GM18951 (cell line): ENCODE measurements around the gene HIP1.
"Not testable (repeated sequence)": the region's sequence is repeated elsewhere in the genome, so short reads cannot be mapped to it uniquely, and the experiment has no call there.

Experiments
- POLR2A ChIP-seq: IDR thresholded peaks from 4 replicates; pipeline ENCODE4 v1.6.1; 2011; ENCODE audit warnings: mild to moderate bottlenecking; ENCODE audit not compliant: insufficient read length, insufficient read depth; ENCODE audit errors: extremely low read depth
- in situ Hi-C: fragments of 300-500 bp; cut with MboI; formaldehyde crosslinking; loops from one replicate; pipeline ENCODE4 v1.12.0; 2022; ENCODE audit warnings: low sequenced_read_pairs, mixed read lengths, inconsistent platforms; ENCODE audit not compliant: unreplicated experiment

Gene HIP1

GRCh38 chr7:75690121-75690523 is 48.6 kb downstream of the HIP1 start:
- in situ Hi-C loops = no loop called here
- no peak for TF ChIP-seq POLR2A

GRCh38 chr7:75689246-75690099 is 49.3 kb downstream of the HIP1 start:
- in situ Hi-C loops = no loop called here

GRCh38 chr7:75688200-75689136 is 50.3 kb downstream of the HIP1 start:
- no peak for TF ChIP-seq POLR2A
- in situ Hi-C loops = no loop called here

More at GRCh38 chr7:75689246-75690099, 49.3 kb downstream of the HIP1 start:
- TF ChIP-seq POLR2A = no peak

- in situ Hi-C loops = no loop called here
- no peak for TF ChIP-seq POLR2A
These were observed 51.3 kb downstream of the HIP1 start for GRCh38 chr7:75687246-75688088.

GRCh38 chr7:75686551-75686950 is 52.2 kb downstream of the HIP1 start:
- in situ Hi-C loops = no loop called here
- TF ChIP-seq POLR2A = no peak

GRCh38 chr7:75682052-75682451 is 56.7 kb downstream of the HIP1 start:
- in situ Hi-C loops = not testable (repeated sequence)

GRCh38 chr7:75679060-75679459 is 59.7 kb downstream of the HIP1 start:
- TF ChIP-seq POLR2A = no peak
- in situ Hi-C loops = no loop called here

GRCh38 chr7:75669579-75669978 is 69.2 kb downstream of the HIP1 start:
- in situ Hi-C loops = no loop called here
- no peak for TF ChIP-seq POLR2A

GRCh38 chr7:75667938-75668337 is 70.8 kb downstream of the HIP1 start:
- TF ChIP-seq POLR2A = no peak
- in situ Hi-C loops = no loop called here

- TF ChIP-seq POLR2A = no peak
- in situ Hi-C loops = no loop called here
These were observed 75.3 kb downstream of the HIP1 start for GRCh38 chr7:75663302-75663907.

- in situ Hi-C loops = no loop called here
- TF ChIP-seq POLR2A = peak; percentile 36
These were observed 76.0 kb downstream of the HIP1 start for GRCh38 chr7:75662579-75663301.

- in situ Hi-C loops = no loop called here
- no peak for TF ChIP-seq POLR2A
These were observed 78.0 kb downstream of the HIP1 start for GRCh38 chr7:75660566-75661215.

- in situ Hi-C loops = no loop called here
- TF ChIP-seq POLR2A = no peak
These were observed 79.9 kb downstream of the HIP1 start for GRCh38 chr7:75658802-75659201.
